Urinary bladder (tissue), 4 donors: ENCODE results near the gene PTPN6. TPM values are rescaled to one million over a fixed set of nuclear protein-coding genes. Genes with fewer than 3 reads are reported as not detected.

ENCODE experiments used
- DNase-seq: peaks from one replicate; pipeline ENCODE4 v3.0.0-alpha.2; 2015; ENCODE audit errors: extremely low spot score
- H3K27ac ChIP-seq: one replicate; pipeline ENCODE4 v1.5.1; 2013; ENCODE audit warnings: low read depth, mild to moderate bottlenecking, moderate library complexity
- H3K36me3 ChIP-seq: one replicate; pipeline ENCODE4 v1.6.1; 2013; ENCODE audit warnings: mild to moderate bottlenecking, moderate library complexity; ENCODE audit not compliant: insufficient read depth
- H3K4me1 ChIP-seq: one replicate; pipeline ENCODE4 v1.6.1; 2013; ENCODE audit warnings: mild to moderate bottlenecking, moderate library complexity; ENCODE audit not compliant: insufficient read depth
- H3K4me3 ChIP-seq: one replicate; pipeline ENCODE4 v1.5.1; 2013; ENCODE audit warnings: low read depth, low read length
- WGBS: extraction: QIAGEN DNeasy Blood & Tissue Kit; methylation state at CpG from one replicate; pipeline ENCODE4 v1.1.7; 2013; 5-methylcytosine and 5-hydroxymethylcytosine counted together
- polyA plus RNA-seq: library from polyadenylated mRNA; stranded (reverse); fragments of 200-250 nt; gene quantifications from one replicate; pipeline ENCODE4 v1.2.3, GENCODE V29; 2013
- small RNA-seq: library from RNA; depleted of rRNA; stranded (forward); fragments of <200 nt; gene quantifications from one replicate; pipeline ENCODE3, GENCODE V24; 2014
- total RNA-seq: library from RNA; depleted of rRNA; stranded (reverse); fragments of >200 nt; gene quantifications from one replicate; pipeline ENCODE4 v1.2.3, GENCODE V29; 2014
- donor health status: healthy with polysubstance abuse.
- donor health status: healthy.

Gene PTPN6
- total and polyA plus RNA-seq, 2 donors = 6.1 to 17.2 TPM

GRCh38 chr12:6996040-6996441, 44.9 kb downstream of the PTPN6 start:
- 54% methylated on average over 2 of the region's 2 CpGs for WGBS
- Histone ChIP-seq H3K4me1 (no peaks in the 10 kb centered on the region), H3K36me3 (no peaks in the 10 kb centered on the region), H3K4me3 (no peak overlapping the region), H3K27ac (no peak overlapping the region)
- no peak for DNase-seq

GRCh38 chr12:6998715-6999451, 47.7 kb downstream of the PTPN6 start:
- no peak overlapping the region for H3K4me3 ChIP-seq

GRCh38 chr12:7001921-7002591, 50.9 kb downstream of the PTPN6 start:
- Histone ChIP-seq H3K27ac (no peak overlapping the region), H3K36me3 (no peaks in the 10 kb centered on the region), H3K4me1 (no peaks in the 10 kb centered on the region), H3K4me3 (no peak overlapping the region)
- no peak for DNase-seq
- 90% methylated on average over 7 of the region's 7 CpGs for WGBS

More at GRCh38 chr12:6998715-6999451, 47.7 kb downstream of the PTPN6 start:
- no peak for DNase-seq
- H3K27ac ChIP-seq = no peak overlapping the region
- H3K4me1 ChIP-seq = no peaks in the 10 kb centered on the region
- no peaks in the 10 kb centered on the region for H3K36me3 ChIP-seq

GRCh38 chr12:7004287-7004803, 53.2 kb downstream of the PTPN6 start:
- no peaks in the 10 kb centered on the region for H3K4me1 ChIP-seq
- WGBS = 84% methylated on average over 2 of the region's 2 CpGs

GRCh38 chr12:7004840-7005239, 53.7 kb downstream of the PTPN6 start:
- Histone ChIP-seq H3K27ac (no peak overlapping the region), H3K36me3 (no peaks in the 10 kb centered on the region), H3K4me1 (no peaks in the 10 kb centered on the region), H3K4me3 (no peak overlapping the region)
- 88% methylated on average over 2 of the region's 2 CpGs for WGBS
- no peak for DNase-seq

More at GRCh38 chr12:7004287-7004803, 53.2 kb downstream of the PTPN6 start:
- no peak for DNase-seq
- H3K4me3 ChIP-seq = no peak overlapping the region
- no peak overlapping the region for H3K27ac ChIP-seq
- H3K36me3 ChIP-seq = no peaks in the 10 kb centered on the region

- WGBS = 83% methylated on average over 2 of the region's 2 CpGs
- no peak for DNase-seq
- H3K36me3 ChIP-seq = no peaks in the 10 kb centered on the region
- no peak overlapping the region for H3K4me3 ChIP-seq
- H3K4me1 ChIP-seq = no peaks in the 10 kb centered on the region
- no peak overlapping the region for H3K27ac ChIP-seq
Observed at GRCh38 chr12:7005311-7005710, 54.2 kb downstream of the PTPN6 start.

- Histone ChIP-seq H3K36me3 (no peaks in the 10 kb centered on the region), H3K27ac (no peak overlapping the region), H3K4me3 (no peak overlapping the region), H3K4me1 (no peaks in the 10 kb centered on the region)
- no peak for DNase-seq
- WGBS = 94% methylated on average over 3 of the region's 3 CpGs
Observed at GRCh38 chr12:7006639-7007038, 55.5 kb downstream of the PTPN6 start.

- Histone ChIP-seq H3K4me3 (no peak overlapping the region), H3K4me1 (no peaks in the 10 kb centered on the region), H3K27ac (no peak overlapping the region), H3K36me3 (no peaks in the 10 kb centered on the region)
- WGBS = 96% methylated on average over 2 of the region's 2 CpGs
- no peak for DNase-seq
Observed at GRCh38 chr12:7008864-7009263, 57.7 kb downstream of the PTPN6 start.

GRCh38 chr12:7009512-7009911, 58.4 kb downstream of the PTPN6 start:
- Histone ChIP-seq H3K4me3 (no peak overlapping the region), H3K4me1 (no peaks in the 10 kb centered on the region), H3K27ac (no peak overlapping the region), H3K36me3 (no peaks in the 10 kb centered on the region)
- DNase-seq = no peak

Small RNA genes lying within 50 kb of the gene (small RNA-seq; reads per million reads assigned to genes)
- 124 reads per million, percentile 97 among the genes with 10 or more reads in this experiment for gene MIR141
- 53.1 reads per million, percentile 96 among the genes with 10 or more reads in this experiment for gene MIR200C
- not detected for gene RNU7-1
- 0.62 reads per million, percentile 57 among the genes with 10 or more reads in this experiment for gene SCARNA12

Other genes starting within 250 kb of the PTPN6 start
- 35.6 TPM for gene COPS7A, start 227.3 kb upstream of the PTPN6 start, total RNA-seq
- gene COPS7A, start 227.3 kb upstream of the PTPN6 start, polyA plus RNA-seq = 88.2 TPM
- gene MLF2, start 198.2 kb upstream of the PTPN6 start, total RNA-seq = 51.0 TPM
- 240 TPM for gene MLF2, start 198.2 kb upstream of the PTPN6 start, polyA plus RNA-seq
- gene PTMS, start 185.0 kb upstream of the PTPN6 start, total RNA-seq = 62.4 TPM
- 619 TPM for gene PTMS, start 185.0 kb upstream of the PTPN6 start, polyA plus RNA-seq
- 0.21 TPM for gene LAG3, start 178.8 kb upstream of the PTPN6 start, total RNA-seq
- 1.6 TPM for gene LAG3, start 178.8 kb upstream of the PTPN6 start, polyA plus RNA-seq
- gene CD4, start 161.8 kb upstream of the PTPN6 start, total RNA-seq = 11.5 TPM
- 21.5 TPM for gene CD4, start 161.8 kb upstream of the PTPN6 start, polyA plus RNA-seq
- 6.4 TPM for gene GPR162, start 129.5 kb upstream of the PTPN6 start, total RNA-seq
- gene GPR162, start 129.5 kb upstream of the PTPN6 start, polyA plus RNA-seq = 18.4 TPM
- gene P3H3, start 122.9 kb upstream of the PTPN6 start, total RNA-seq = 40.1 TPM
- 46.3 TPM for gene P3H3, start 122.9 kb upstream of the PTPN6 start, polyA plus RNA-seq
- gene GNB3, start 110.4 kb upstream of the PTPN6 start, total RNA-seq = 2.5 TPM
- gene GNB3, start 110.4 kb upstream of the PTPN6 start, polyA plus RNA-seq = 4.6 TPM
- 12.3 TPM for gene CDCA3, start 100.1 kb upstream of the PTPN6 start, total RNA-seq
- 1.0 TPM for gene CDCA3, start 100.1 kb upstream of the PTPN6 start, polyA plus RNA-seq
- gene USP5, start 99.2 kb upstream of the PTPN6 start, total RNA-seq = 29.0 TPM
- gene USP5, start 99.2 kb upstream of the PTPN6 start, polyA plus RNA-seq = 60.1 TPM
- 331 TPM for gene TPI1, start 83.8 kb upstream of the PTPN6 start, total RNA-seq
- gene TPI1, start 83.8 kb upstream of the PTPN6 start, polyA plus RNA-seq = 708 TPM
- gene SPSB2, start 78.1 kb upstream of the PTPN6 start, total RNA-seq = 3.2 TPM
- 12.3 TPM for gene SPSB2, start 78.1 kb upstream of the PTPN6 start, polyA plus RNA-seq
- gene LRRC23, start 46.5 kb upstream of the PTPN6 start, total RNA-seq = 9.2 TPM
- gene LRRC23, start 46.5 kb upstream of the PTPN6 start, polyA plus RNA-seq = 9.4 TPM
- 9.7 TPM for gene ENO2, start 36.8 kb upstream of the PTPN6 start, total RNA-seq
- 68.4 TPM for gene ENO2, start 36.8 kb upstream of the PTPN6 start, polyA plus RNA-seq
- 18.2 TPM for gene ATN1, start 23.4 kb upstream of the PTPN6 start, total RNA-seq
- 151 TPM for gene ATN1, start 23.4 kb upstream of the PTPN6 start, polyA plus RNA-seq
- gene RNU7-1, start 7.5 kb upstream of the PTPN6 start, total RNA-seq = not detected
- gene RNU7-1, start 7.5 kb upstream of the PTPN6 start, polyA plus RNA-seq = not detected
- 182 TPM for gene C12orf57, start 7.3 kb upstream of the PTPN6 start, total RNA-seq
- gene C12orf57, start 7.3 kb upstream of the PTPN6 start, polyA plus RNA-seq = 566 TPM
- 94.9 TPM for gene PHB2, start 19.3 kb downstream of the PTPN6 start, total RNA-seq
- gene PHB2, start 19.3 kb downstream of the PTPN6 start, polyA plus RNA-seq = 192 TPM
- gene EMG1, start 19.6 kb downstream of the PTPN6 start, total RNA-seq = 25.4 TPM
- 25.9 TPM for gene EMG1, start 19.6 kb downstream of the PTPN6 start, polyA plus RNA-seq
- gene LPCAT3, start 67.1 kb downstream of the PTPN6 start, total RNA-seq = 20.7 TPM
- 48.1 TPM for gene LPCAT3, start 67.1 kb downstream of the PTPN6 start, polyA plus RNA-seq
- gene C1S, start 109.4 kb downstream of the PTPN6 start, total RNA-seq = 196 TPM
- gene C1S, start 109.4 kb downstream of the PTPN6 start, polyA plus RNA-seq = 918 TPM
- 174 TPM for gene C1R, start 141.1 kb downstream of the PTPN6 start, total RNA-seq
- 1,192 TPM for gene C1R, start 141.1 kb downstream of the PTPN6 start, polyA plus RNA-seq
- gene C1RL, start 157.9 kb downstream of the PTPN6 start, total RNA-seq = 20.6 TPM
- 92.2 TPM for gene C1RL, start 157.9 kb downstream of the PTPN6 start, polyA plus RNA-seq
- gene RBP5, start 177.5 kb downstream of the PTPN6 start, total RNA-seq = 2.6 TPM
- gene RBP5, start 177.5 kb downstream of the PTPN6 start, polyA plus RNA-seq = 5.9 TPM
- 16.7 TPM for gene CLSTN3, start 179.0 kb downstream of the PTPN6 start, total RNA-seq
- 20.9 TPM for gene CLSTN3, start 179.0 kb downstream of the PTPN6 start, polyA plus RNA-seq
- 27.7 TPM for gene PEX5, start 238.3 kb downstream of the PTPN6 start, total RNA-seq
- gene PEX5, start 238.3 kb downstream of the PTPN6 start, polyA plus RNA-seq = 42.1 TPM